GM19239 (cell line): ENCODE measurements around the gene SLC16A10.
"Not testable (repeated sequence)": the region's sequence is repeated elsewhere in the genome, so short reads cannot be mapped to it uniquely, and the experiment has no call there.

Source experiments
- DNase-seq: peaks from one replicate; pipeline ENCODE4 v3.0.0; 2011; ENCODE audit warnings: low spot score; ENCODE audit not compliant: insufficient read length
- FAIRE-seq: peaks from 2 replicates; lab custom pipeline; 2011; peaks lifted over from hg19 to GRCh38; lab: Jason Lieb, UNC

The SLC16A10 gene

DNA sequence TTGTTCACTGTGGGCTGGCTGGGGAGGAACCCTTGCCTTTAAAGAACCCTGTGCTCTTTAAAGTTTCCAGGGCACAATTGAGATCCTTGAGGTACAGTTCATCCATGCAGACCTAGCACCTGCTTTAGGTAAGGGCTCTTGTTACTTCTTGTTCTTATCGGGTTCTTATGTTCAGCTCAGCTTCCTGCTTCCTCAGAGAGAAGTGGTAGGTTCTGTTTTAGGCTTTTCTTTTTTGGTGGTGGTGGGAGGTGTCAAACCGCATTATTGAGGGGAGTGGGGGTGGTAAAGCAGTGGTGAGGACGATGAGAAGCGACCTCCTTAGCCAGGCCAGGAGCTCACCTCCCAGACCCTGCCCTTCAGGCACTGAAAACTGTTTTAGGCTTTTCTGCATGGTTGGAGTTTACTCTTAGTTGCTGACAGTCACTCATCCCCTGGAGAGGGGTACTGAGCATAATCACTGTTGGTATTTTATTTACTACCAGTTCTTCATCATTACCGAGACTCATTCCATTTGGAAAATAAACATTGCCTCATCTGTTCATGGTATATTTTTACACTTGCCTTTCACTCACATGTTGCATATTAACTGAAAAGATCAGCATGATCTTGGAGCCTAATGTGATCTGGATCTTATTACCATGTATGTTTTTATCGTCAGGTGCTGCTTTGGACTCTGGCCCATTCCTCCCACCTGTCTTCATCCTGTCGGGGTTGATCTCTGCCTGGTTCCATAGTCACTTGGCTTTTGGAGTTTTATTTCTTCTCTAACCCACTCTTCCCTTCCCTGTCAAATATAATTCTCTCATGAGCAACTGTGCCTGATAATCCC, 35.4 kb downstream of the SLC16A10 start:
- DNase-seq = no peak
- FAIRE-seq = peak; percentile 73

DNA sequence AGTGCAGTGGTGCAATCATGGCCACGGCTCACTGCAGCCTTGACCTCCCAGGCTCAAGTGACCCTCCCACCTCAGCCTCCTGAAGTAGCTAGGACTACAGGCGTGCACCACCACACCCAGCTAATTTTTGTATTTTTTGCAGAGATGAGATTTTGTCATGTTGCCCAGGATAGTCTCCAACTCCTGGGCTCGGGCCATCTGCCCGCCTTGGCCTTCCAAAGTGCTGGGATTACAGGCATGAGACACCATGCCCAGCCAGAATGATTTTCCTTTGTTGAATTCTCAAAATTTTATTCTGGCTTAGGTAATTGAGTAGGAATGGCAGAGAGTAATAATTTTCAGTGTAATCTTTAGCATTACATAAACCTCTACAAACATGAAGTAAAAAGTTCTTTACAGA, 37.1 kb downstream of the SLC16A10 start:
- DNase-seq = no peak
- no peak for FAIRE-seq

DNA sequence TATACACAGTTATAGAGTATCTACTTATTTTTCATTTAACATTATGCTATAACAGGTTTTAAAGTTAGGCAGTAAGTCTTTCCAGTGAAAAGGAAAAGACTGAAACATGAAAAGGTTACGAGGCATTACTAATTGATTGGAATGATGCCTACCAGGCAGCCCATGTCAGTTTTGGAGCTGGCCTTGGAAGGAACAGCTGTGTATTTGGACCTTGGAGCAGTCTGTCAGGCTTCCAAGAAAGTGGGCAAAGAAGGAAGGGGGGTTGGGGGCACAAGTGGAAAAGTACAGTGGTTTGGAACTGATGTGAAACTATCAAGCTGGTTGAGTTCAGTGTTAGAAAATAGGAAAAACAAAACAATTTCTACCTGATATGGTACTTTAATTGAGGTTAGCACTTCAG, 41.7 kb downstream of the SLC16A10 start:
- DNase-seq (no peak), FAIRE-seq (no peak)

DNA sequence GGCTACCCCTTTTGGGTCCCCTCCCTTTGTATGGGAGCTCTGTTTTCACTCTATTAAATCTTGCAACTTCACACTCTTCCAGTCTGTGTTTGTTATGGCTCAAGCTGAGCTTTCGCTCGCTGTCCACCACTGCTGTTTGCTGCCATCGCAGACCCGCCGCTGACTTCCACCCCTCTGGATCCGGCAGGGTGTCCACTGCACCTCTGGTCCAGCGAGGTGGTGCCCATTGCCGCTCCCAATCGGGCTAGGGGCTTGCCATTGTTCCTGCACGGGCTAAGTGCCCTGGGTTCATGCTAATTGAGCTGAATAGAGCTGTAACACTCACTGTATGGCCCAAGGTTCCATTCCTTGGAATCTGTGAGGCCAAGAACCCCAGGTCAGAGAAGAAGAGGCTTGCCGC, 43.7 kb downstream of the SLC16A10 start:
- DNase-seq, FAIRE-seq: not testable (repeated sequence)

DNA sequence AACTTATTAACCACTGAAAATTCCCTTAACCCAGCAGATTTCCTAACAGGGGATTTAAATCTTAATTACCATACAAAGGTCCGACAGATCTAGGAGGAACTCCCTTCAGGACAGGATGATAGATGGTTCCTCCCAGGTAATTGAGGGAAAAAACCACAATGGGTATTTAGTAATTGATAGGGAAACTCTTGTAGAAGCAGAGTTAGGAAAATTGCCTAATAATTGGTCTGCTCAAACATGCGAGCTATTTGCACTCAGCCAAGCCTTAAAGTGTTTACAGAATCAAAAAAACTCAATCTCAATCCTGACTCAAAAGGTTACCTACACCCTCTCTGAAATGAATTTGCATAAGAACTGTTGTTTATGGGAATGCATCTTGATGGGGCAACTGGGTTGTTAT, 45.4 kb downstream of the SLC16A10 start:
- not testable (repeated sequence) for FAIRE-seq, DNase-seq

DNA sequence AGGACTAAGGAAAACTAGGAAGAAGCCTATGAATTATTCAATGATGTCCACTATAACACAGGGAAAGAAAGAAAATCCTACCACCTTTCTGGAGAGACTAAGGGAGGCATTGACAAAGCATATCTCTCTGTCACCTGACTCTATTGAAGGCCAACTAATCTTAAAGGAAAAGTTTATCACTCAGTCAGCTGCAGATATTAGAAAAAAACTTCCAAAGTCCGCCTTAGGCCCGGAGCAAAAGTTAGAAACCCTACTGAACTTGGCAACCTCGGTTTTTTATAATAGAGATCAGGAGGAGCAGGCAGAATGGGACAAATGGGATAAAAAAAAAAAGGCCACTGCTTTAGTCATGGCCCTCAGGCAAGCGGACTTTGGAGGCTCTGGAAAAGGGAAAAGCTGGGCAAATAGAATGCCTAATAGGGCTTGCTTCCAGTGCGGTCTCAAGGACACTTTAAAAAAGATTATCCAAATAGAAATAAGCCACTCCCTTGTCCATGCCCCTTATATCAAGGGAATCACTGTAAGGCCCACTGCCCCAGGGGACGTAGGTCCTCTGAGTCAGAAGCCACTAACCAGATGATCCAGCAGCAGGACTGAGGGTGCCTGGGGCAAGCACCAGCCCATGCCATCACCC, 47.0 kb downstream of the SLC16A10 start:
- not testable (repeated sequence) for FAIRE-seq, DNase-seq

DNA sequence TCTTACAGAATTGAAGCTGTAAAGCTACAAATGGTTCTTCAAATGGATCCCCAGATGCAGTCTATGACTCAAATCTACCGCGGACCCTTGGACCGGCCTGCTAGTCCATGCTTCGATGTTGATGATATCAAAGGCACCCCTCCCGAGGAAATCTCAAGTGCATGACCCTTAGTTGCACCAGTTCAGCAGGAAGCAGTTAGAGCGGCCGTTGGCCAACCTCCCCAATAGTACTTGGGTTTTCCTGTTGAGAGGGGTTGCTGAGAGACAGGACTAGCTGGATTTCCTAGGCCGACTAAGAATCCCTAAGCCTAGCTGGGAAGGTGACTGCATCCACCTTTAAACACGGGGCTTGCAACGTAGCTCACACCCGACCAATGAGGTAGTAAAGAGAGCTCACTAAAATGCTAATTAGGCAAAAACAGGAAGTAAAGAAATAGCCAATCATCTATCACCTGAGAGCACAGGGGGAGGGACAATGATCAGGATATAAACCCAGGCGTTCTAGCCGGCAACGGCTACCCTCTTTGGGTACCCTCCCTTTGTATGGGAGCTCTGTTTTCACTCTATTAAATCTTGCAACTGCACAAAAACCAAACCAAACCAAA, 50.3 kb downstream of the SLC16A10 start:
- DNase-seq, FAIRE-seq: not testable (repeated sequence)

DNA sequence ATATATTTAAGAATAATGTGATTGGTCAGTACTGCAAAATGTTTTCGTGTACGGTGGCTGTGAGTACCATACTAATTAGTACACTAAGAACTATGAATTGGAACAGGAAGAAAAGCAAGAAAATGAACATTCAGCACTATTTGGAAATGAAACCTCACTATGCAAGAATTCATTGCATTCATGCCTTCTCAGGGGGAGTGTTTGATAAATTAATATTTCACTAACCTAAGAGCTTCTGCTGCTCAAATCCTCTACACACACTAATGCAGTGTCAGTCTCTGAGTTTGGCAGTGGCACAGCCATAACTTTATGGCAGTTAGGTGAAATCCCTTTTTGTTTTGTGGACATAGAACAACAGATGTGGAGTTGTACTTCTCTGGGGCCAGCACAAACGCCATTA, 60.1 kb downstream of the SLC16A10 start:
- no peak for DNase-seq
- FAIRE-seq = no peak

DNA sequence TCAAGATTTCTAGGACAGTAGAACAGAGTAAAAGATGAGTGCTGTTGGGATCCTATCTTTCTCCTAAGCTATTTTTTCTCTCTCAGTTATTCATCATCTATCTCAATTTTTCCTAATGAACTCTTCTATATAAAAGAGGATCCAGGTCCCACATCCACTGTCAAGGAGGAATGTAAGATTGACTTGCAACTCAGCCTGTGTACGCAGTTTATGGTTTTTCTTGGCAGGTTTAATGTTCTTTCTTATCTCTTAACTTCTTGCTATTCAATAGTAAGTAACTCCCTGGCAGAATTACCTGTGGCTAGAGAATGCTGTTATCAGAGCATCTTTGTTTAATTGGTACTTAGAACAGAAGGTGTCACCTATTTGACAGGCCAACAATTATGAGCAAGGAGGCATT, 60.8 kb downstream of the SLC16A10 start:
- FAIRE-seq (no peak), DNase-seq (no peak)

DNA sequence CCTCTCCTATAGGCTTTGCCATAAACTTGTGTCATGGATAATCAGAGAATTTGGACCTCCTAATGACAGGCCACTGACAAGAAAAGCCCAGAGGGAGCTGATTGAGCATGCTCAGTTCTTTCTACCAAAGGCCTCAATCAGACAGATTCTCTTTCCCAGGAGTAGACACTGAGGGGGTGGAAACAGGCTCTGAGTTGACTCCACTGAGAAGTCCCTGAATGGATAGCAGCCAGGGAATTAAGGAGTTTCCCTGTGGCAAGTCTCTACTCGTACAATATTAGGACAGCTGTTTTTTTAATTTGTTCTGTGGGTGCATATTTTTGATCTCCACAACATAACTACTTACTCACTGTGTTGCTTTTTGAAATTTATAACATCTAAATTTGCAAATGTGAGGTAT, 63.3 kb downstream of the SLC16A10 start:
- no peak for DNase-seq
- no peak for FAIRE-seq

DNA sequence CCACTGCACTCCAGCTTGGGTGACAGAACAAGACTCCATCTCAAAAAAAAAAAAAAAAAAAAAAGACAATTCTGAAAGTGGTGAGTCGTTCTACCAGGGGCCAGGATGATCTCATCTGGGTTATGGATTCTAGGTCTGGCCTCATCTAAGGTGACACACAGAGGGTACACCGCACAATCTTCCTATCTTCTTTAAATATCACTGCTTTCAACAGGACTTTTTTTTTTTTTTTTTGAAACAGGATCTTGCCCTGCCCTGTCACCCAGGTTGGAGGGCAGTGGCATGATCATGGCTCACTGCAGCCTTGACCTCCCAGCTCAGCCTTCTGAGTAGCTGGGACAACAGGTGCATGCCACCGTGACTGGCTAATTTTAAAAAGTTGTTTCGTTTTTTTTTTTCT, 67.7 kb downstream of the SLC16A10 start:
- no peak for FAIRE-seq
- no peak for DNase-seq

DNA sequence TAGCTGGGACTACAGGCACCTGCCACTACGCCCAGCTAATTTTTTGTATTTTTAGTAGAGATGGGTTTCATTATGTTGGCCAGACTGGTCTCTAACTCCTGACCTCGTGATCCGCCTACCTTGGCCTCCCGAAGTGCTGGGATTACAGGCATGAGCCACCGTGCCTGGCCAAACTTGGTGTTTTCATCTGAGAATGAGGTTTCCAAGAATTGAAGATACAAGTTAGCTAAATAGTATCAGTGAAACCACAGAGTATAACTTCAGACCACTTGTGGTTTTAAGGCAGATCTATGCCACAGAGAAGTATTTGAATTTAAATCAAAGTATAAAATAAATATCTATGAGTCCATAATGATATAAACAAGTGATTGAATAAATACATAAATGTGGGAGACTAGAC, 70.1 kb downstream of the SLC16A10 start:
- FAIRE-seq (no peak), DNase-seq (no peak)

DNA sequence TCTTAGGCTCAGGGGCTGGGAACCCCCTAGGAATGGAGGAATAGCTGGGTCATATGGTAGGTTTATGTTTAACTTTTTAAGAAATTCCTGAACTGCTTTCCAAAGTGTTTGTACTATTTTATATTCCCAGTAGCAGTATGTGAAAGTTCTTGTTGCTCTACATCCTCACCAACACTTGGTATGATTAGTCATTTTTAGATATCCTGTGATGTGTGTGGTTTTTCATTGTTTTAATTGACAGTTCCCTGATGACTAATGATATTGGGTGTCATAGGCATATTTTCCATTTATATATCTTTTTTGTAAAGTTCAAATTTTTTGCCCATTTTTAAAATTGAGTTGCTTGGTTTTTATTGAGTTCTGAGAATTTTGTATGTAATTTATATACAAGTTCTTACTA, 72.3 kb downstream of the SLC16A10 start:
- no peak for FAIRE-seq

DNA sequence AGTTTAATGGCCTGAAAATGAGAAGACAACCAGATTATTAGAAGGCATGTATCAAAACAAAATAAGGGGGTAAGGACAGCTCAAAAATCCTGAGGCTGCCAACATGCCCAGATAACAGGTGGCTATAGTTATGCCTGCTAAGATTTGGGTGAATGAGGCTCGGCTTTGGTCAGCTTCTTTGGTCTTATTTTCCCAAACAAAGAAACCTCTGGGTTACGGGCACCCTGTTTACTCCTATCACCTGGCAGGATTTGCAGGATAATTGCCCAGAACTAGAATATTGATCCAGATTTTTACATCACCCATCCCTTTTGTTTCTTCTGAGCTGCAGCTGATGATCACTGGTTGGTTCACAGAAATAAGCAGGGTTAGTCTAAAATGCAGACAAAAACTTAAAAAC, 74.3 kb downstream of the SLC16A10 start:
- no peak for DNase-seq
- no peak for FAIRE-seq

More for the DNA sequence above, 72.3 kb downstream of the SLC16A10 start:
- no peak for DNase-seq

DNA sequence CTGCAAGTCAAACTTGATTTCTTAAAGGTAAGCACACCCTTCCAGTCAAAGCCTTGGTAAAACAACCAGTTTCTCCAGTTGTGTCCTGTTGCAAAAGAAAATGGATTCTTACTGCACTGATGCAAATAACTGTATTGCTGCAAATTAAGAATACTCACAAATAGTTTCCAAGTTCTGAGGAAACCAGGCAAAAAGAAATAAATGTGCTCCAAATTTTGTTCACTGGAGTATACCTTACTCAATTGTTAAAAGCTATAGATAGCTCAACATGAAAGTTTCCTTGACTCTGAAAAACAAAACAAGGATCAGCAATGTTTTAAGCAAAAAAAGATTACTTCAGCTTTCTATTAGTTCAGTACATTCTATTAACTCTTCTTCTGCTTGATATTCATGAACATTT, 75.2 kb downstream of the SLC16A10 start:
- DNase-seq (no peak), FAIRE-seq (no peak)

DNA sequence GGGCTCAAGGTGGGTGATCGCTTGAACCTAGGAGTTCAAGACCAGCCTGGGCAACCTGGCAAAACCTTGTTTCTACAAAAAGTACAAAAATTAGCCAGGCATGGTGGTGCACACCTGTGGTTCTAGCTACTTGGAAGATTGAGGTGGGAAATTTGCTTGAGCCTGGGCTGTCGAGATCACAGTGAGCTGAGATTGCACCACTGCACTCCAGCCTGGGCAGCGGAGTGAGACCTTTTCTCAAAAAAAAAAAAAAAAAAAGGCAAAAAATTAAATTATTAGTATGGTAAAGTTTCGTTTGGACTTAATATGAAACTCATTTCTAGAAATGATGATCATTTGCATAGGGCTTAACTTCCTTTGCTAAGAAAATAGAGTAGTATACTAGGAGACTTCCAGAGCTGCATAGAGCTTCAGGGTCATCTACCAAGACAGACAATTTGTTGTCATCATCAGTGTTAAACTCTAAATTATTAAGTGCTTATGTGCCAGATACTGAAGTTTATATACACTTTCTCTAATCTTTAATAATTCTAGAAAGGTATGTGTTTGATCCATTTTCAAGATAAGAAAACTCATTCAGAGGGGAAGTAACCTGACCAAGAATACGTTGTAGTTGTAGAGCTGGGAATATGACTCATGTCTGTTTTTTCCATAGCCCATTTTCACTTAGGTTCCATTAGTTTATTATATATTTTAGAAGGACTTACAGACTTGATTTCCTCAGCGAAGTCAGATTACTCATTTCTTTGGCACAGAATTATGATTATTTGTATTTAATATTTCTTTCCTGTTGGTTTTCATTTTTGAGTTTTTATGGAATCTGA, 84.5 kb downstream of the SLC16A10 start:
- peak; percentile 35 for FAIRE-seq
- peak; percentile 7 for DNase-seq

DNA sequence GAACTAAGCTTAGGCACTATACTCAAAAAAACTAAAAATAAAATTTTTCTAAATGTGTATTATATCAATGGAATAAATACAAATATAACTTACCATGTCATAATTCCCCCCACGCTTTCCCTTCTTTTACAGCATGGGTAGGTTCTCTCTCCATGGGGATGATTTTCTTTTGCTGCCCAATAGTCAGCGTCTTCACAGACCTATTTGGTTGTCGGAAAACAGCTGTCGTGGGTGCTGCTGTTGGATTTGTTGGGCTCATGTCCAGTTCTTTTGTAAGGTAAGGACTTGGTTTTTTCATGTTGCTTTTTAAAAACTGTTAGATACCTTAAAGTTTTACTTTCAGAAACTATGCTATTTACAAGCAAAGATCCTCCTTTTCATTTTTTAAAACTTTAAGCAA, 85.3 kb downstream of the SLC16A10 start:
- FAIRE-seq = peak; percentile 66
- no peak for DNase-seq

DNA sequence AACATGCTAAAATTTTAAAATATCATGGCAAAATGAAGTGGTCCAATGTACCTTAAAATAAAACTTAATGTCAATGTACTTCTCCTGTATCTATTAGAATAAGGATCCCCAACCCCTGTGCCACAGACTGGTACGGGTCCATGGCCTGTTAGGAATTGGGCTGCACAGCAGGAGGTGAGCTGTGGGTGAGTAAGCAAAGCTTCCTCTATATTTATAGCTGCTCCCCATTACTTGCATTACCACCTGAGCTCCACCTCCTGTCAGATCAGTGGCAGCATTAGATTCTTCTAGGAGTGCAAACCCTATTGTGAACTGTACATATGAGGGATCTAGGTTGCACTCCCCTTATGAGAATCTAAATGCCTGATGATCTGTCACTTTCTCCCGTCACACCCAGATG, 86.0 kb downstream of the SLC16A10 start:
- FAIRE-seq (no peak), DNase-seq (no peak)

DNA sequence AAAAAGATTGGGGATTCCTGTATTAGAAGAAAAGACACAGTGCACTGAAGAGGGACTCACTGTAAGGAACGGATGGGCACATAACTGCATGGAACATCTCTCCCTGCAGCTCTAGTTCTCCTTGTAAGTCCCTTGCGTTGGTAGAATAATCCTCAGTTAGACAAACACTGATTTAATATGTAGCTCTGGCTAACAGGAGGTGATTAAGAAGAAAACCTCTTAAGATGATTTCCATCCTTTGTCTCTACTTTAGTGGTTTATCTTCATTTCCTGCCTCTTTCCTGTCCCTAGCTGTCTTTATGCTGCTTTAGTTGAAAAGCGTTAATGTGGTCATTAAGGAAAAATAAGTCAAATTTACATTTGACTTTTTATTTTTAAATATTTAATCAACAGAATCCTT, 86.6 kb downstream of the SLC16A10 start:
- FAIRE-seq = no peak
- DNase-seq = no peak

DNA sequence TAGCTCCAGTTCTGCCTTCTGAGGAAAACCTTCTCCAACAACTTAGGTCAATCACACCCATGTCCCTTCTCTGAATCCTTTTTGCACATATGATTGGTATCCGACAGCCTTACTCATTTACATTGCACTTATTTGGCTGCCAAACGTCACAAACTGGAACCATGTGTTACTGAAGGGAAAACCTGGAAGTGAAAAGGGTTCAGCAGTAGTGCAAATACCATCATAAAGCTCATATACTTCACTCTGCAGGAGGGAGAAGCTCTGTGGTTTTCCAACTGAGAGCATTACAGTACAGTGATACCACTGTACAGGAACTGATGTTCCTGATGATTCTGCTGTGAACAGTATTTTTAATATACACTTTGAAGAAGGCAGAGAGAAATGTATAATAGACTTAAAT, 87.8 kb downstream of the SLC16A10 start:
- no peak for FAIRE-seq
- DNase-seq = no peak
